Lung (tissue), 12 donors: ENCODE measurements around the gene SLX4. TPM values are rescaled to one million over a fixed set of nuclear protein-coding genes. Genes with fewer than 3 reads are reported as not detected.

Source experiments
- ATAC-seq: fragments of 200-7000 bp; cut with Tn5 transposase; one replicate; pipeline ENCODE4 v1.9.1; 2020; ENCODE audit warnings: moderate number of reproducible peaks; ENCODE audit not compliant: insufficient read depth, low FRiP score
- DNase-seq, 3 donors: peaks; one replicate each; pipeline ENCODE4 v3.0.0-alpha.2; 2013 to 2017
- H3K27ac ChIP-seq, 2 donors: one replicate each; pipeline ENCODE4 v1.5.1; 2013; ENCODE audit warnings: mild to moderate bottlenecking in 2 of 2, moderate library complexity in 2 of 2, control low read depth in 1 of 2, inconsistent platforms in 1 of 2, low read depth in 1 of 2, low read length in 1 of 2
- H3K27me3 ChIP-seq, 3 donors: one replicate each; pipeline ENCODE4 v1.5.1; 2013; ENCODE audit warnings: low read length in 2 of 3; ENCODE audit not compliant: control insufficient read depth in 3 of 3, insufficient read depth in 3 of 3
- H3K36me3 ChIP-seq, 4 donors: one replicate each; pipeline ENCODE4 v1.5.1; 2013; ENCODE audit warnings: low read length in 4 of 4, mild to moderate bottlenecking in 1 of 4, moderate library complexity in 1 of 4; ENCODE audit not compliant: control insufficient read depth in 4 of 4, insufficient read depth in 4 of 4
- H3K4me1 ChIP-seq, 5 donors: one replicate each; pipeline ENCODE4 v1.5.1; 2013; ENCODE audit warnings: low read length in 5 of 5, mild to moderate bottlenecking in 2 of 5, moderate library complexity in 1 of 5; ENCODE audit not compliant: control insufficient read depth in 5 of 5, insufficient read depth in 5 of 5
- H3K4me3 ChIP-seq: one replicate; pipeline ENCODE4 v1.5.1; 2013; ENCODE audit warnings: mild to moderate bottlenecking, control low read depth, moderate library complexity
- H3K9ac ChIP-seq, 2 donors: one replicate each; pipeline ENCODE4 v1.5.1; 2013; ENCODE audit warnings: low read length in 2 of 2, control low read depth in 1 of 2; ENCODE audit not compliant: insufficient read depth in 1 of 2
- H3K9me3 ChIP-seq, 4 donors: one replicate each; pipeline ENCODE4 v1.5.1; 2013; ENCODE audit warnings: low read length in 3 of 4, mild to moderate bottlenecking in 1 of 4, moderate library complexity in 1 of 4; ENCODE audit not compliant: control insufficient read depth in 4 of 4, insufficient read depth in 3 of 4
- WGBS, 2 donors: extraction: QIAGEN DNeasy Blood & Tissue Kit; methylation state at CpG; one replicate each; pipeline ENCODE4 v1.1.7; 2013; 5-methylcytosine and 5-hydroxymethylcytosine counted together
- polyA plus RNA-seq, 2 donors: library from polyadenylated mRNA; stranded (reverse); fragments of 200-250 nt; gene quantifications; one replicate each; pipeline ENCODE4 v1.2.1, GENCODE V29; 2013
- total RNA-seq, 2 donors: library from RNA; depleted of rRNA in 1 of 2; stranded (reverse); fragments of >200 nt in 1 of 2; gene quantifications; one replicate each; pipeline ENCODE4 v1.2.1, GENCODE V29; 2014 to 2021
- TF ChIP-seq, protein P1 (sequence below): IDR thresholded peaks from 2 replicates; pipeline ENCODE4 v1.5.1; 2012; ENCODE audit warnings: mild to moderate bottlenecking; ENCODE audit errors: control extremely low read depth, extremely low read depth
- donor health status: control.
- donor health status: control.
- donor health status: Bipolar disorder and iron deficiency.
- donor health status: healthy.
- donor health status: DM: yes; HTN: yes; CAD: no.

Gene SLX4
- total and polyA plus RNA-seq, 4 donors: 2.4 to 7.0 (median 3.7) TPM

DNA sequence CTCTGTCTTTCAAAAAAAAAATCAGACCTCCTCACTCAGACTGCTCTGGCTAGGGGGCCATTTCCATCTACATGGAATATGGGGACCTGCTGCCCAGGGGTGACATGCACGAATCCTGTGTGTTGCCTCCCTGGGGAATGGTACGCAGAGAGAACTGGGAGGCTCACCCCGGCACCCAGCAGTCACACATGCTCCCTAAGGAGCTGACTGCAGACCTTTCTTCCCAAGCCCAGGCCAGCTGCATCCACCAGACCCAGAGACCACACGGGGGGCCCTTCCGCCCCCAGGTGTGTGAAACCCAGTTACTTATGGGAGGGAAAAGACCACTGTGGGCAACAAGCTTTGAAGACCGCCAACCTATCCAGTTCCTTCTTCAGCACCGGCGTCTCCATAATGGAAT is 27.0 kb downstream of the SLX4 start:
- Histone ChIP-seq H3K36me3 (peaks cover 0 to 13% (median 8%) of the 10 kb centered on the region in 4 donors), H3K27me3 (no peaks in the 10 kb centered on the region), H3K4me3 (no peak overlapping the region), H3K27ac (no peak overlapping the region), H3K9ac (no peak overlapping the region), H3K9me3 (no peaks in the 10 kb centered on the region), H3K4me1 (peaks cover 0 to 7% (median 0%) of the 10 kb centered on the region in 5 donors)
- TF ChIP-seq, protein P1, sequence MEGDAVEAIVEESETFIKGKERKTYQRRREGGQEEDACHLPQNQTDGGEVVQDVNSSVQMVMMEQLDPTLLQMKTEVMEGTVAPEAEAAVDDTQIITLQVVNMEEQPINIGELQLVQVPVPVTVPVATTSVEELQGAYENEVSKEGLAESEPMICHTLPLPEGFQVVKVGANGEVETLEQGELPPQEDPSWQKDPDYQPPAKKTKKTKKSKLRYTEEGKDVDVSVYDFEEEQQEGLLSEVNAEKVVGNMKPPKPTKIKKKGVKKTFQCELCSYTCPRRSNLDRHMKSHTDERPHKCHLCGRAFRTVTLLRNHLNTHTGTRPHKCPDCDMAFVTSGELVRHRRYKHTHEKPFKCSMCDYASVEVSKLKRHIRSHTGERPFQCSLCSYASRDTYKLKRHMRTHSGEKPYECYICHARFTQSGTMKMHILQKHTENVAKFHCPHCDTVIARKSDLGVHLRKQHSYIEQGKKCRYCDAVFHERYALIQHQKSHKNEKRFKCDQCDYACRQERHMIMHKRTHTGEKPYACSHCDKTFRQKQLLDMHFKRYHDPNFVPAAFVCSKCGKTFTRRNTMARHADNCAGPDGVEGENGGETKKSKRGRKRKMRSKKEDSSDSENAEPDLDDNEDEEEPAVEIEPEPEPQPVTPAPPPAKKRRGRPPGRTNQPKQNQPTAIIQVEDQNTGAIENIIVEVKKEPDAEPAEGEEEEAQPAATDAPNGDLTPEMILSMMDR: no peak
- ATAC-seq: no peak
- 97 to 98% methylated on average over 8 of the region's 8 CpGs for WGBS, 2 donors
- no peak for DNase-seq

DNA sequence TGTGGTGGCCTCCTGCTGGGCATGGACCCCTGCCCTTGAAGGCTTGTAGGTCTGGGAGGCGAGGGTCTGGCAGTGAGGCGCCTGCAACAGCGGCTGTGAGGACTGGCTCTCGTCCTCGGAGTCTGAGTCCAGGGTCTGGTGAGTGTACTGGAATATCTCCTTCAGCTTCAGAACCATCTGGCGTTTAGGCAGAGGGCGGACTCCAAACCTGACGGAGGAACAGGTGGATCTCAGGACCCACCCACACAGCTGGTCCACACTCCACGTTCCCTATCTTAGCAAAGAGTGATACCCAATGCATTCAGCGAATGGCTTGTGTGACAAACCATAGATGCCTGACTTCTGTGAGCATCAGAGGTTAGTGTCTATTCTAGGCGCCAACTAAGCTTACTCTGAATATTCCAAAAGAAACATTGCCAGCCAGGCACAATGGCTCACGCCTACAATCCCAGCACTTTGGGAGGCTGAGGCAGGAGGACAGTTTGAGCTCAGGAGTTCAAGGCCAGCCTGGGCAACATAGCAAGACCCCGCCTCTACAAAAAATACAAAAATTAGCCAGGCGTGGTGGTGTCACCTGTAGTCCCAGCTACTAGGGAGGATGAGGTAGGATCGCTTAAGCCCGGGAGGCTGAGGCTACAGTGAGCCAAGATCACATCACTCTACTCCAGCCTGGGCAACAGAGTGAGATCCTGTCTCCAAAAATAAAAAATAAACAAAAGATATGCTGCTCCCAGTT is 27.9 kb downstream of the SLX4 start:
- Histone ChIP-seq H3K27ac (no peak overlapping the region), H3K27me3 (no peaks in the 10 kb centered on the region), H3K9me3 (no peaks in the 10 kb centered on the region), H3K36me3 (peaks cover 0 to 12% (median 7%) of the 10 kb centered on the region in 4 donors), H3K4me1 (peaks cover 0 to 7% (median 0%) of the 10 kb centered on the region in 5 donors), H3K4me3 (no peak overlapping the region), H3K9ac (no peak overlapping the region)
- TF ChIP-seq, protein P1: no peak
- no peak for DNase-seq
- ATAC-seq: no peak
- WGBS, 2 donors: 97 to 98% methylated on average over 16 of the region's 16 CpGs

DNA sequence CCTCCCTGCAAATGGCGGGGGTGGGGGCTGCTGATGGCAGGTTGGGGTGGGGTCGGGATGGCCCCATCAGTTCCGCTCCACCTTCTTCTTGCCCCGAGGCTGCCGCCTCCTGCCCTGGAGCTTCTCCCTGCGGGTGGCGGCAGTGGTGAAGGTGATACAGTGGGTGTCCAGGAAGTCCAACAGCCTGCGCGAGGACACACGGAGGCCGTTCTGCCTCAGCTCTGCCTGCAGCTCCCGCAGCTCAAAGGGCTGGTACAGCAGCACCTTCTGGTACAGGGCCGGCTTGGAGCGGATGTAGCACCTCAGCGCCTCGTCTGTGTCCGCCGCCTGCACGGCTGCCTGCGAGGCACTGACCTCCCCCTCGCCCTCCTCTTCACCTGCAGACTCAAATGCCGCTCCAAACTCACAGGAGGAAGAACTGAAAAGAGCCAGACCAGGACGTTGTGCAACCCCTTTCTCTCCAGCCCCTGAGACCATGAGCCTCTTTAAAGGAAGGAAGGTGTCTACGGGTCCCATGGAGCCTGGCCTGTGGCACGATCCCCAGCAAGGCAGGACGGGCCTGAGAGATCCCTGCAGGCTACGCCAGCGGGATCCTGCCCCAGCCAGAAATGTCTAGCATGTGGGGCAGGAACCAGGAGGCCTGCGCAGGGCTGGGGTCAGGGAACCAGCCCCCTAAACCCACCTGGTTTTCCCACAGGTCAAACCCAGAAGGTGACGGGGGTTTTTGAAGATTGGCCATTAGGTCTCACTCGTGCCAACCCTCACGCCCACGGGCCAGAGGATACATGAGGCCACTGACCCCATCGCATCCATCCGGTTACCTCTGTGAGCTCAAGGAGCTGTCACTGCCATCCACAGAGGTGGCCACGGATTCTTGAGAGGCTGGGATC is 28.9 kb downstream of the SLX4 start:
- ATAC-seq (no peak), DNase-seq (no peak)
- peaks cover 0 to 11% (median 5%) of the 10 kb centered on the region in 4 donors for H3K36me3 ChIP-seq
- no peaks in the 10 kb centered on the region for H3K27me3 ChIP-seq
- 85 to 93% methylated on average over 36 of the region's 36 CpGs for WGBS, 2 donors
- TF ChIP-seq, protein P1: no peak
- peaks cover 0 to 7% (median 0%) of the 10 kb centered on the region in 5 donors for H3K4me1 ChIP-seq
- H3K27ac ChIP-seq: no peak overlapping the region
- H3K9me3 ChIP-seq: no peaks in the 10 kb centered on the region
- no peak overlapping the region for H3K9ac ChIP-seq
- no peak overlapping the region for H3K4me3 ChIP-seq
